Lower leg skin (tissue), 4 donors: ENCODE measurements around the gene MYOC. TPM values are rescaled to one million over a fixed set of nuclear protein-coding genes. Genes with fewer than 3 reads are reported as not detected.
"Not testable (repeated sequence)": the region's sequence is repeated elsewhere in the genome, so short reads cannot be mapped to it uniquely, and the experiment has no call there.

Experiments
- DNase-seq, 2 donors: peaks; one replicate each; pipeline ENCODE4 v3.0.0-alpha.2; 2019; ENCODE audit warnings: low spot score in 2 of 2
- H3K4me3 ChIP-seq: fragments of 200-600 bp; sonication (generic); 2 replicates; pipeline ENCODE4 v1.5.1; 2017; ENCODE audit warnings: mild to moderate bottlenecking, low read depth; ENCODE audit not compliant: poor library complexity, severe bottlenecking
- CTCF ChIP-seq, 3 donors: fragments of 450-650 bp; IDR thresholded peaks; one replicate each; pipeline ENCODE4 v1.5.1; 2016; ENCODE audit warnings: antibody characterized with exemption in 3 of 3, mild to moderate bottlenecking in 3 of 3, moderate library complexity in 2 of 3
- POLR2A ChIP-seq, 2 donors: fragments of 450-650 bp; IDR thresholded peaks; one replicate each; pipeline ENCODE4 v1.6.1; 2016 to 2017; ENCODE audit warnings: antibody characterized with exemption in 2 of 2, mild to moderate bottlenecking in 1 of 2, moderate library complexity in 1 of 2
- WGBS, 2 donors: methylation state at CpG; one replicate each; pipeline ENCODE4 v1.1.5; 2018; 5-methylcytosine and 5-hydroxymethylcytosine counted together
- intact Hi-C: fragments of 100-400 bp; cut with DNase I; formaldehyde crosslinking; loops from one replicate; pipeline ENCODE4 v1.15.0; 2023; ENCODE audit warnings: low total_unique reads
- total RNA-seq, 4 donors: library from RNA; depleted of rRNA; stranded (reverse); fragments of >200 nt; gene quantifications; one replicate each; pipeline ENCODE4 v1.1.0, GENCODE V29; 2016

MYOC gene
- 1 to 10 TPM; 3.0 to 6.3 (median 4.4) TPM for total RNA-seq

GRCh38 chr1:171652234-171652822 is at the start of gene MYOC:
MYOC (minus strand) TSS chr1:171652688; CDS start chr1:171652611, 77 bp downstream.
- intact Hi-C loops: no loop called here
- no peak within 1 kb of the TSS for H3K4me3 ChIP-seq
- TF ChIP-seq CTCF (IDR thresholded peaks at IDR 0.05): no peak
- TF ChIP-seq POLR2A (IDR thresholded peaks at IDR 0.05): no peak
- no peak for DNase-seq
- 69 to 72% methylated on average over 7 to 8 of the region's 8 CpGs for WGBS, 2 donors

DNA sequence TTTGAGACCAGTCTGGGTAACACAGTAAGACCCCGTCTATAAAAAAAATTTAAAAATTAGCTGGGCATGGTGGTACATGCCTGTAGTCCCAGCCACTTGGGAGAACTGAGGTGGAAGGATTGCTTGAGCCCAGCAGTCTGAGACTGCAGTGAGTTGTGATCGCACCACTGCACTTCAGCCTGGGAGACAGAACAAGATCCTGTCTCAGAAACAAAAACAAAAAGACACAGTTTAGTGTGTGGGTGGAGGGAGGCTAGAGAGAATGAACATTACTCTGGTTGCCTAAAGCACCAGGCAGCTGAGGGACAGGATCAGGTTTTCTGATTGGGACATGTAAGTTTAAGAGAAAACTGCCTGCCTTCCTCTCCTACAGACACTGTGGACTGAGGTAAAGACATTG is 47.0 kb upstream of the MYOC start:
- DNase-seq: no peak
- intact Hi-C loops: no loop called here
- no peak for TF ChIP-seq POLR2A (IDR thresholded peaks at IDR 0.05)
- TF ChIP-seq CTCF (IDR thresholded peaks at IDR 0.05): no peak
- H3K4me3 ChIP-seq: no peak overlapping the region
- WGBS, 2 donors: 79 to 88% methylated on average over 2 of the region's 2 CpGs

- intact Hi-C loops: not testable (repeated sequence)
Observed at GRCh38 chr1:171695772-171696171, 43.3 kb upstream of the MYOC start.

GRCh38 chr1:171693541-171693940 is 41.1 kb upstream of the MYOC start:
- H3K4me3 ChIP-seq, intact Hi-C loops, DNase-seq: not testable (repeated sequence)
- WGBS, 2 donors: 91 to 96% methylated on average over 10 of the region's 23 CpGs

More at GRCh38 chr1:171695772-171696171, 43.3 kb upstream of the MYOC start:
- not testable (repeated sequence) for H3K4me3 ChIP-seq, DNase-seq
- 96 to 98% methylated on average over 13 to 14 of the region's 14 CpGs for WGBS, 2 donors

GRCh38 chr1:171683870-171684269 is 31.4 kb upstream of the MYOC start:
- H3K4me3 ChIP-seq: no peak overlapping the region
- 78 to 86% methylated on average over 8 of the region's 8 CpGs for WGBS, 2 donors
- TF ChIP-seq POLR2A (IDR thresholded peaks at IDR 0.05): no peak
- no peak for TF ChIP-seq CTCF (IDR thresholded peaks at IDR 0.05)
- intact Hi-C loops: no loop called here
- no peak for DNase-seq

DNA sequence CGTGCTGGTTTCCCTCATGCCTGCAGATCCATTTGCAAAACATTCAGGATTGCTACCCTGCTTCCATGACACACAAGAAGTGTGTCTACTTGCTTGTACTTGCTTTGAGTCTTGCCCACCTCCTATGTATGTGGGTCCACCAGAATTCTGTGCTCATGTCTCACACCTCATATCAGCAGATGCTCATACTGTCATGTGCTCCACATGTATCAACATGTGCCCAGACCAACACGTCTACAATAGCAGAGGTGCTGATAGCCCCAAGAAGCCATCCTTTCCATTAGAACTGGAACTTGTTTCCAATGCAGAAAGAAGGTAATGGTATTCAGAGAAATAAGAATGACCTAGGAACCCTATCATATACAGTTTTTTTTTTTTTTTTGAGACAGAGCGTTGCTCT is 27.9 kb upstream of the MYOC start:
- WGBS, 2 donors: 95 to 96% methylated on average over 3 of the region's 3 CpGs
- no peak for DNase-seq
- no peak overlapping the region for H3K4me3 ChIP-seq
- intact Hi-C loops: no loop called here
- TF ChIP-seq CTCF (IDR thresholded peaks at IDR 0.05) (no peak), POLR2A (IDR thresholded peaks at IDR 0.05) (no peak)

GRCh38 chr1:171676823-171677222 is 24.3 kb upstream of the MYOC start:
- 69 to 83% methylated on average over 2 of the region's 2 CpGs for WGBS, 2 donors

More at GRCh38 chr1:171676823-171677222, 24.3 kb upstream of the MYOC start:
- intact Hi-C loops: no loop called here
- DNase-seq: no peak
- TF ChIP-seq CTCF (IDR thresholded peaks at IDR 0.05) (no peak), POLR2A (IDR thresholded peaks at IDR 0.05) (no peak)
- no peak overlapping the region for H3K4me3 ChIP-seq
